Vagina (tissue), 2 donors: ENCODE measurements around the gene MAP1LC3C. TPM values are rescaled to one million over a fixed set of nuclear protein-coding genes. Genes with fewer than 3 reads are reported as not detected.

ENCODE experiments used
- DNase-seq, 2 donors: peaks; one replicate each; pipeline ENCODE4 v3.0.0-alpha.2; 2017; ENCODE audit errors: extremely low spot score in 2 of 2
- H3K27ac ChIP-seq: fragments of 200-600 bp; sonication (generic); one replicate; pipeline ENCODE4 v1.5.1; 2019
- H3K27me3 ChIP-seq: fragments of 200-600 bp; sonication (generic); one replicate; pipeline ENCODE4 v1.5.1; 2019
- H3K36me3 ChIP-seq, 2 donors: fragments of 200-600 bp; sonication (generic); one replicate each; pipeline ENCODE4 v1.5.1; 2017 to 2019
- H3K4me1 ChIP-seq: fragments of 200-600 bp; sonication (generic); one replicate; pipeline ENCODE4 v1.5.1; 2019
- H3K4me3 ChIP-seq, 2 donors: fragments of 200-600 bp; sonication (generic); 1 replicate in 1 of 2; 2 replicates in 1 of 2; pipeline ENCODE4 v1.5.1; 2016 to 2019
- H3K9me3 ChIP-seq: fragments of 200-600 bp; sonication (generic); one replicate; pipeline ENCODE4 v1.5.1; 2019
- CTCF ChIP-seq, 3 experiments: fragments of 450-650 bp in 2 of 3; fragments of 200-600 bp in 1 of 3; sonication (generic) in 1 of 3; IDR thresholded peaks; one replicate each; pipeline ENCODE4 v1.5.1; 2017 to 2019; ENCODE audit warnings: antibody characterized with exemption in 3 of 3, mild to moderate bottlenecking in 2 of 3, moderate library complexity in 2 of 3
- POLR2A ChIP-seq, 2 donors: fragments of 450-650 bp; IDR thresholded peaks; one replicate each; pipeline ENCODE4 v1.6.1; 2017; ENCODE audit warnings: antibody characterized with exemption in 2 of 2, mild to moderate bottlenecking in 2 of 2, moderate library complexity in 2 of 2
- POLR2AphosphoS5 ChIP-seq, 2 donors: sonication (generic); formaldehyde crosslinking; IDR thresholded peaks; one replicate each; pipeline ENCODE4 v1.9.0; 2017; ENCODE audit warnings: antibody characterized with exemption in 2 of 2, mild to moderate bottlenecking in 2 of 2, low read depth in 1 of 2; ENCODE audit not compliant: insufficient read depth in 1 of 2
- intact Hi-C: fragments of 100-400 bp; cut with DNase I; formaldehyde crosslinking; loops from one replicate; pipeline ENCODE4 v1.15.1; 2023
- total RNA-seq: library from RNA; depleted of rRNA; stranded (reverse); fragments of >200 nt; gene quantifications from one replicate; pipeline ENCODE4 v1.2.3, GENCODE V29; 2016

MAP1LC3C gene
- 1.2 TPM for total RNA-seq

DNA sequence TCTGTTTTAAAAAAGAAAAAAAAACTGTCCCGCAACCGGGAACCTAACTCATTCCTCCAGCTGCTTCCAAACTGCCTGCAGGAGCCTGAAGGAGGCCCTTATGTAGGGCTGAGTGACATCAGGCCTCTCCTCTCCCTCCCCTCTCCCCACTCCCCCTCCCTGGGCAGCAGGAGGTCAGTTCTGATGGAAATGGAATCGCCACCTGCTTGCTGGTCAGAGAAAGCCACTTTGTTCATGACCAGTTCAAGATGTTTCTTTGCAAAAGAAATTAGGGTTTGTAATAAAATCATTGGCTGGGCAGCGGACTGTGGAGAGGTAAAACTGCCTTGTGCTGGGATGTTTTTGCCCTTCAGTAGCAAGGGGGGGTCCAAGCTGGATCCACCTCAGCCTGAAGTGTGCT lies at the start of gene MAP1LC3C:
MAP1LC3C (minus strand) TSS at position 73 of the 400 bp plus-strand sequence. CDS start 90 bp downstream, outside the sequence.
- H3K9me3 ChIP-seq = no peaks in the 10 kb centered on the region
- no peak for DNase-seq
- H3K4me1 ChIP-seq = no peaks in the 10 kb centered on the region
- no peaks in the 10 kb centered on the region for H3K36me3 ChIP-seq
- TF ChIP-seq CTCF (IDR thresholded peaks at IDR 0.05) (no peak), POLR2AphosphoS5 (IDR thresholded peaks at IDR 0.05; ENCODE audit: insufficient read depth in 1 of 2, low read depth in 1 of 2) (no peak), POLR2A (IDR thresholded peaks at IDR 0.05) (no peak)
- no peaks in the 10 kb centered on the region for H3K27me3 ChIP-seq
- H3K4me3 ChIP-seq = peak within 1 kb of the TSS; percentile 21 to 34
- intact Hi-C loops = no loop called here
- H3K27ac ChIP-seq = no peak within 1 kb of the TSS

GRCh38 chr1:242043165-242043564 lies 44.3 kb upstream of the MAP1LC3C start:
- Histone ChIP-seq H3K27me3 (no peaks in the 10 kb centered on the region), H3K36me3 (no peaks in the 10 kb centered on the region), H3K9me3 (no peaks in the 10 kb centered on the region), H3K4me3 (no peak overlapping the region), H3K4me1 (no peaks in the 10 kb centered on the region), H3K27ac (no peak overlapping the region)
- intact Hi-C loops = no loop called here
- DNase-seq = peak; percentile 27 to 34
- TF ChIP-seq CTCF (IDR thresholded peaks at IDR 0.05) (no peak), POLR2AphosphoS5 (IDR thresholded peaks at IDR 0.05; ENCODE audit: insufficient read depth in 1 of 2, low read depth in 1 of 2) (no peak), POLR2A (IDR thresholded peaks at IDR 0.05) (no peak)

GRCh38 chr1:242034392-242034791 lies 35.5 kb upstream of the MAP1LC3C start:
- Histone ChIP-seq H3K36me3 (no peaks in the 10 kb centered on the region), H3K4me3 (no peak overlapping the region), H3K27ac (no peak overlapping the region), H3K9me3 (no peaks in the 10 kb centered on the region), H3K27me3 (no peaks in the 10 kb centered on the region), H3K4me1 (no peaks in the 10 kb centered on the region)
- TF ChIP-seq POLR2AphosphoS5 (IDR thresholded peaks at IDR 0.05; ENCODE audit: insufficient read depth in 1 of 2, low read depth in 1 of 2) (no peak), CTCF (IDR thresholded peaks at IDR 0.05) (no peak), POLR2A (IDR thresholded peaks at IDR 0.05) (no peak)
- intact Hi-C loops = no loop called here
- no peak for DNase-seq

- H3K4me3 ChIP-seq = no peak overlapping the region
- no peaks in the 10 kb centered on the region for H3K4me1 ChIP-seq
- no peak for TF ChIP-seq CTCF (IDR thresholded peaks at IDR 0.05)
- no peak for TF ChIP-seq POLR2A (IDR thresholded peaks at IDR 0.05)
- no peak for TF ChIP-seq POLR2AphosphoS5 (IDR thresholded peaks at IDR 0.05; ENCODE audit: insufficient read depth in 1 of 2, low read depth in 1 of 2)
- no peaks in the 10 kb centered on the region for H3K36me3 ChIP-seq
- no peak for DNase-seq
- no peaks in the 10 kb centered on the region for H3K9me3 ChIP-seq
- no peak overlapping the region for H3K27ac ChIP-seq
- intact Hi-C loops = no loop called here
- H3K27me3 ChIP-seq = no peaks in the 10 kb centered on the region
These were observed 34.5 kb upstream of the MAP1LC3C start for GRCh38 chr1:242033447-242033846.

DNA sequence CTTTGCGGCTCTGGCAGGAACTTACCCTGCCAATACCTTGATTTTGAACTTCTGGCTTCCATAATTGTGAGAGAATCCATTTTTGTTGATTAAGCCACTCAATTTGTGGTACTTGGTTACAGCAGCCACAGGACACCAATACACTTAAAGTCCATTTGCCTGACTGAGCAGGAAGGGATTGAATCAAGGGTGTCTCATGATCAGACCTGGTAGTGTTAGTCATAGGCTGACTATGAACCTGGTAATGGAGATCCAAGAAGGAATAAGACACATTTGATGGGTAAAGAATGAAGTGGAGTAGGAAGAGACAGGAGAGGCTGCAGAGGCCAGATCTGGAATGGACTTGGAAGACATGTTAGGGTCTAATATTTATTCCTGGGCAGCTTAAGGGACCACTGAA lies 31.2 kb upstream of the MAP1LC3C start:
- TF ChIP-seq CTCF (IDR thresholded peaks at IDR 0.05) (no peak), POLR2AphosphoS5 (IDR thresholded peaks at IDR 0.05; ENCODE audit: insufficient read depth in 1 of 2, low read depth in 1 of 2) (no peak), POLR2A (IDR thresholded peaks at IDR 0.05) (no peak)
- H3K27me3 ChIP-seq = no peaks in the 10 kb centered on the region
- H3K4me1 ChIP-seq = no peaks in the 10 kb centered on the region
- no peak for DNase-seq
- no peaks in the 10 kb centered on the region for H3K36me3 ChIP-seq
- intact Hi-C loops = no loop called here
- H3K27ac ChIP-seq = no peak overlapping the region
- no peaks in the 10 kb centered on the region for H3K9me3 ChIP-seq
- H3K4me3 ChIP-seq = no peak overlapping the region
